HG02588 (cell line): ENCODE data around the gene LILRA6.
"Not testable (repeated sequence)": the region's sequence is repeated elsewhere in the genome, so short reads cannot be mapped to it uniquely, and the experiment has no call there.

Experiments used
- ATAC-seq: cut with Tn5 transposase; IDR thresholded peaks from one replicate; pipeline ENCODE4 v1.9.1; 2021; ENCODE audit warnings: mild to moderate bottlenecking, moderate library complexity; ENCODE audit not compliant: unreplicated experiment

The LILRA6 gene

GRCh38 chr19:54233941-54234340 lies 8.6 kb downstream of the LILRA6 start:
- ATAC-seq: no peak

- no peak for ATAC-seq
These were observed 11.3 kb downstream of the LILRA6 start for GRCh38 chr19:54231077-54231931.

- no peak for ATAC-seq
These were observed 12.6 kb downstream of the LILRA6 start for GRCh38 chr19:54230031-54230430.

GRCh38 chr19:54229146-54229545 lies 13.4 kb downstream of the LILRA6 start:
- no peak for ATAC-seq

GRCh38 chr19:54224619-54225018 lies 18.0 kb downstream of the LILRA6 start:
- ATAC-seq: not testable (repeated sequence)

GRCh38 chr19:54223937-54224281 lies 18.7 kb downstream of the LILRA6 start:
- not testable (repeated sequence) for ATAC-seq

GRCh38 chr19:54223277-54223936 lies 19.2 kb downstream of the LILRA6 start:
- not testable (repeated sequence) for ATAC-seq

- not testable (repeated sequence) for ATAC-seq
These were observed 19.9 kb downstream of the LILRA6 start, which contains the start of gene LILRB3 for GRCh38 chr19:54222474-54223276. Gene LILRB3 (minus strand): TSS chr19:54223007. CDS start chr19:54222976, 31 bp downstream.

- not testable (repeated sequence) for ATAC-seq
These were observed 20.6 kb downstream of the LILRA6 start for GRCh38 chr19:54221947-54222346.

- ATAC-seq: not testable (repeated sequence)
These were observed 22.9 kb downstream of the LILRA6 start for GRCh38 chr19:54219702-54220101.

GRCh38 chr19:54218960-54219661 lies 23.5 kb downstream of the LILRA6 start:
- no peak for ATAC-seq

GRCh38 chr19:54218259-54218658 lies 24.3 kb downstream of the LILRA6 start:
- ATAC-seq: no peak

- not testable (repeated sequence) for ATAC-seq
These were observed 24.9 kb downstream of the LILRA6 start for GRCh38 chr19:54217517-54218247.

- no peak for ATAC-seq
These were observed 25.7 kb downstream of the LILRA6 start for GRCh38 chr19:54216869-54217268.

GRCh38 chr19:54214734-54215133 lies 27.9 kb downstream of the LILRA6 start:
- ATAC-seq: not testable (repeated sequence)

GRCh38 chr19:54214217-54214616 lies 28.4 kb downstream of the LILRA6 start:
- ATAC-seq: not testable (repeated sequence)

- no peak for ATAC-seq
These were observed 31.4 kb downstream of the LILRA6 start for GRCh38 chr19:54211235-54211634.

GRCh38 chr19:54209811-54210494 lies 32.6 kb downstream of the LILRA6 start:
- ATAC-seq: no peak

GRCh38 chr19:54209058-54209810 lies 33.4 kb downstream of the LILRA6 start:
- ATAC-seq: no peak
